ENCODE data around the gene MVB12A. TPM values are rescaled to one million over a fixed set of nuclear protein-coding genes. Genes with fewer than 3 reads are reported as not detected.

The MVB12A gene
- total RNA-seq, 3 donors from 2014 or later (not counting 1 experiment from before 2014, with no cell fraction given) = 28.4 to 30.1 (median 29.4) TPM

DNA sequence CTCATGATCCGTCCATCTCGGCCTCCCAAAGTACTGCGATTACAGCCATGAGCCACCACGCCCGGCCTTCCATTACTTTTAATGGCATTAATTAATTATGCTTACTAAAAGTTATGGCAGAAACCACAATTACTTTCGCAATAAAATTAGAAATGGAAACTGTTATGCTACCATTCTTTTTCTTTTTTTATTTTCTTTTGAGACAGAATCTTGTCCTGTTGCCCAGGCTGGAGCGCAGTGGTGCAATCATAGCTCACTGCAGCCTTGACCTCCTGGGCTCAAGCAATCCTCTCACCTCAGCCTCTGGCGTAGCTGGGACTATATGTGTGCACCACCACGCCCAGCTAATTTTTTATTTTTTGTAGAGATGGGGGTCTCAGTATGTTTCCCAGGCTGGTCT lies 9.9 kb upstream of the MVB12A start:
- Histone ChIP-seq H3K4me3 (ENCODE audit: low read length) (no peak overlapping the region), H3K36me3 (ENCODE audit: control insufficient read depth, insufficient read depth, low read length) (peaks cover 32% of the 10 kb centered on the region), H3K27ac (ENCODE audit: low read length) (no peak overlapping the region), H3K27me3 (ENCODE audit: control insufficient read depth, insufficient read depth, low read length) (no peaks in the 10 kb centered on the region), H3K9me3 (ENCODE audit: control insufficient read depth, insufficient read depth, low read length) (no peaks in the 10 kb centered on the region), H3K4me1 (ENCODE audit: control insufficient read depth, insufficient read depth, low read length) (peaks cover 31% of the 10 kb centered on the region)
- Mint-ChIP-seq H3K27ac (no peak overlapping the region), H3K36me3 (no peaks in the 10 kb centered on the region), H3K4me3 (no peak overlapping the region), H3K27me3 (ENCODE audit: low read depth in 2 of 2) (no peaks in the 10 kb centered on the region), H3K9me3 (no peaks in the 10 kb centered on the region), H3K4me1 (peaks cover 38 to 40% of the 10 kb centered on the region in 2 donors)
- TF ChIP-seq, protein P1, sequence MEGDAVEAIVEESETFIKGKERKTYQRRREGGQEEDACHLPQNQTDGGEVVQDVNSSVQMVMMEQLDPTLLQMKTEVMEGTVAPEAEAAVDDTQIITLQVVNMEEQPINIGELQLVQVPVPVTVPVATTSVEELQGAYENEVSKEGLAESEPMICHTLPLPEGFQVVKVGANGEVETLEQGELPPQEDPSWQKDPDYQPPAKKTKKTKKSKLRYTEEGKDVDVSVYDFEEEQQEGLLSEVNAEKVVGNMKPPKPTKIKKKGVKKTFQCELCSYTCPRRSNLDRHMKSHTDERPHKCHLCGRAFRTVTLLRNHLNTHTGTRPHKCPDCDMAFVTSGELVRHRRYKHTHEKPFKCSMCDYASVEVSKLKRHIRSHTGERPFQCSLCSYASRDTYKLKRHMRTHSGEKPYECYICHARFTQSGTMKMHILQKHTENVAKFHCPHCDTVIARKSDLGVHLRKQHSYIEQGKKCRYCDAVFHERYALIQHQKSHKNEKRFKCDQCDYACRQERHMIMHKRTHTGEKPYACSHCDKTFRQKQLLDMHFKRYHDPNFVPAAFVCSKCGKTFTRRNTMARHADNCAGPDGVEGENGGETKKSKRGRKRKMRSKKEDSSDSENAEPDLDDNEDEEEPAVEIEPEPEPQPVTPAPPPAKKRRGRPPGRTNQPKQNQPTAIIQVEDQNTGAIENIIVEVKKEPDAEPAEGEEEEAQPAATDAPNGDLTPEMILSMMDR (IDR thresholded peaks at IDR 0.05) = no peak
- intact Hi-C loops (cut with micrococcal nuclease) = loop anchor here (10.0 kb wide), 1 partner anchor 75 kb away; the partner anchor contains the start of genes ANO8 and GTPBP3
- 96% methylated on average over 8 of the region's 9 CpGs for WGBS (ENCODE audit: insufficient coverage)
- ATAC-seq (no peak), DNase-seq (no peak)

DNA sequence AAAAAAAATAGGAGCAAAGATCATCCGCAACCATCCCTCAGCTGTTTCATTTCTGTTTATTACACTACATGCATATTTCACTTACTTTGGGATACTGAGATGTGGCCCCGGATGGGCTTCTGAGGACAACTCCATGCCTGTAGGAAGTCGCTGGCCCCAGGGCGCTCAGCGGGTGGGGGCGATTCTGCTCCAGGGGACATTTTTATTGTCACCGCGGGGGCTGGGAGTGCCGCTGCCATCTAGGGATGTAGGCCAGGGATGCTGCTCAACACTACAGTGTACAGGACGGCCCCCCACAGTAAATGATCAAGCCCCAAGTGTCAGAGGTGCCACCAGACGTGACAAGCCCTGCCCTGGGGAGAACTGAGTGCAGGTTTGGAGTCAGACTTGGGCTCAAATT lies 8.0 kb upstream of the MVB12A start:
- Histone ChIP-seq H3K4me3 (ENCODE audit: low read length) (no peak overlapping the region), H3K9me3 (ENCODE audit: control insufficient read depth, insufficient read depth, low read length) (no peaks in the 10 kb centered on the region), H3K4me1 (ENCODE audit: control insufficient read depth, insufficient read depth, low read length) (peaks cover 14% of the 10 kb centered on the region), H3K27me3 (ENCODE audit: control insufficient read depth, insufficient read depth, low read length) (no peaks in the 10 kb centered on the region), H3K36me3 (ENCODE audit: control insufficient read depth, insufficient read depth, low read length) (peaks cover 32% of the 10 kb centered on the region), H3K27ac (ENCODE audit: low read length) (no peak overlapping the region)
- Mint-ChIP-seq H3K27ac (no peak overlapping the region), H3K27me3 (ENCODE audit: low read depth in 2 of 2) (no peaks in the 10 kb centered on the region), H3K36me3 (no peaks in the 10 kb centered on the region), H3K4me1 (peaks cover 21 to 24% of the 10 kb centered on the region in 2 donors), H3K9me3 (no peaks in the 10 kb centered on the region), H3K4me3 (no peak overlapping the region)
- intact Hi-C loops (cut with micrococcal nuclease) = no loop called here
- no peak for ATAC-seq
- WGBS (ENCODE audit: insufficient coverage) = 95% methylated on average over 11 of the region's 11 CpGs
- no peak for DNase-seq
- TF ChIP-seq, protein P1 (IDR thresholded peaks at IDR 0.05) = no peak

DNA sequence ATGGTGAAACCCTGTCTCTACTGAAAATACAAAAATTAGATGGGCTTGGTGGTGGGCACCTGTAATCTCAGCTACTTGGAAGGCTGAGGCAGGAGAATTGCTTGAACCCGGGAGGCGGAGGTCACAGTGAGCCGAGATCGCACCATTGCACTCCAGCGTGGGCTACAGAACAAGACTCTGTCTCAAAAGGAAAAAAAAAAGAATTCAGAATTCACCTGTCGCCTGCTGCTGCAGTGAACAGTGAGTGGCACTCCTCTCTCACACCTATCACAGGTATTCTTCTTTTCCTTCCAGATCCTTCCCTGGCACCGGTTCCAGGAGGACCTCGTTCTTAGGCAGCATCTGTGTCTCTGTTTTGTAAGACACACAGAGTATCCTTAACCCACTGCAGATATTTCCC lies 5.8 kb upstream of the MVB12A start:
- 98% methylated on average over 8 of the region's 8 CpGs for WGBS (ENCODE audit: insufficient coverage)
- H3K4me1 ChIP-seq (ENCODE audit: control insufficient read depth, insufficient read depth, low read length) = peaks cover 2% of the 10 kb centered on the region
- ATAC-seq (no peak), DNase-seq (no peak)
- H3K9me3 Mint-ChIP-seq = no peaks in the 10 kb centered on the region
- H3K27me3 Mint-ChIP-seq (ENCODE audit: low read depth in 2 of 2) = no peaks in the 10 kb centered on the region
- peaks cover 9 to 12% of the 10 kb centered on the region in 2 donors for H3K4me1 Mint-ChIP-seq
- TF ChIP-seq, protein P1 (IDR thresholded peaks at IDR 0.05) = no peak
- H3K9me3 ChIP-seq (ENCODE audit: control insufficient read depth, insufficient read depth, low read length) = no peaks in the 10 kb centered on the region
- H3K4me3 ChIP-seq (ENCODE audit: low read length) = no peak overlapping the region
- no peak overlapping the region for H3K27ac ChIP-seq (ENCODE audit: low read length)
- H3K27me3 ChIP-seq (ENCODE audit: control insufficient read depth, insufficient read depth, low read length) = no peaks in the 10 kb centered on the region
- no peak overlapping the region for H3K4me3 Mint-ChIP-seq
- peaks cover 32% of the 10 kb centered on the region for H3K36me3 ChIP-seq (ENCODE audit: control insufficient read depth, insufficient read depth, low read length)
- H3K36me3 Mint-ChIP-seq = no peaks in the 10 kb centered on the region
- no peak overlapping the region for H3K27ac Mint-ChIP-seq
- intact Hi-C loops (cut with micrococcal nuclease) = no loop called here

DNA sequence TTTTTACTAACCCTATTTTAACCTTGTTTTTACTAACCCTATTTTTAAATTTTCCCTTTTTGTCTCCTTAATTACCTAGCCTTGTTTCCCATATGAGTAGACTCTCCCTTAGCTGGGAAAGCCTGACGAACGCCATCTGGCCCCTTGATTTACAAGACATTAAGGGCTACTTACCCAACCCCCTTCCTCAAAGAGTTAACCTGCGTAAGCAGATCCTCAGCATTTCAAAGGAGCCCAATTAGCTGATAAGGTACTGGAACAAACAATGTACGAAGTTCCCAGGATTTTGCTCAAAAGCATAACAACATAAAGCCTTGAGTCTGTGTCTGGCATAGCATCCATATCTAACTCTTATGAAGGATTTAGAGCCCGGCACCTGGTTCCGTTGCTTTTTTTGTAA lies 4.7 kb upstream of the MVB12A start:
- H3K9me3 ChIP-seq (ENCODE audit: control insufficient read depth, insufficient read depth, low read length) = no peaks in the 10 kb centered on the region
- no peak overlapping the region for H3K4me3 Mint-ChIP-seq
- no peaks in the 10 kb centered on the region for H3K9me3 Mint-ChIP-seq
- H3K27ac Mint-ChIP-seq = peak overlapping the region in 1 of 2 donors; percentile 14
- H3K4me1 Mint-ChIP-seq = peaks cover 15 to 20% of the 10 kb centered on the region in 2 donors
- no peaks in the 10 kb centered on the region for H3K27me3 Mint-ChIP-seq (ENCODE audit: low read depth in 2 of 2)
- ATAC-seq (no peak), DNase-seq (no peak)
- H3K36me3 ChIP-seq (ENCODE audit: control insufficient read depth, insufficient read depth, low read length) = peaks cover 29% of the 10 kb centered on the region
- H3K36me3 Mint-ChIP-seq = no peaks in the 10 kb centered on the region
- intact Hi-C loops (cut with micrococcal nuclease) = no loop called here
- H3K4me3 ChIP-seq (ENCODE audit: low read length) = no peak overlapping the region
- peaks cover 7% of the 10 kb centered on the region for H3K4me1 ChIP-seq (ENCODE audit: control insufficient read depth, insufficient read depth, low read length)
- 95% methylated on average over 6 of the region's 6 CpGs for WGBS (ENCODE audit: insufficient coverage)
- no peak overlapping the region for H3K27ac ChIP-seq (ENCODE audit: low read length)
- TF ChIP-seq, protein P1 (IDR thresholded peaks at IDR 0.05) = no peak
- H3K27me3 ChIP-seq (ENCODE audit: control insufficient read depth, insufficient read depth, low read length) = no peaks in the 10 kb centered on the region
